GM18517 (cell line): Measurements from ENCODE around the gene TOP2A.

Experiments used
- ATAC-seq: cut with Tn5 transposase; IDR thresholded peaks from one replicate; pipeline ENCODE4 v1.9.1; 2021; ENCODE audit warnings: mild to moderate bottlenecking, moderate library complexity; ENCODE audit not compliant: unreplicated experiment

TOP2A gene

GRCh38 chr17:40452921-40453378 lies 35.3 kb upstream of the TOP2A start:
- no peak for ATAC-seq

- ATAC-seq = no peak
Observed at GRCh38 chr17:40452216-40452787, 34.6 kb upstream of the TOP2A start.

GRCh38 chr17:40451420-40451819 lies 33.7 kb upstream of the TOP2A start:
- ATAC-seq = no peak

GRCh38 chr17:40450175-40450574 lies 32.5 kb upstream of the TOP2A start:
- no peak for ATAC-seq

- ATAC-seq = no peak
Observed at GRCh38 chr17:40448639-40449261, 31.1 kb upstream of the TOP2A start.

GRCh38 chr17:40448213-40448638 lies 30.5 kb upstream of the TOP2A start:
- no peak for ATAC-seq

- no peak for ATAC-seq
Observed at GRCh38 chr17:40447806-40448205, 30.1 kb upstream of the TOP2A start.

GRCh38 chr17:40447148-40447644 lies 29.5 kb upstream of the TOP2A start:
- ATAC-seq = no peak

GRCh38 chr17:40445751-40446468 lies 28.2 kb upstream of the TOP2A start:
- no peak for ATAC-seq

- ATAC-seq = no peak
Observed at GRCh38 chr17:40443988-40444899, 26.5 kb upstream of the TOP2A start.

GRCh38 chr17:40443196-40443987 lies 25.7 kb upstream of the TOP2A start, which contains the start of gene IGFBP4:
Gene IGFBP4, plus strand, starts transcription at chr17:40443450. Its CDS starts 286 bp downstream, at chr17:40443736.
- ATAC-seq = no peak

- no peak for ATAC-seq
Observed at GRCh38 chr17:40442392-40443195, 24.9 kb upstream of the TOP2A start.

- ATAC-seq = no peak
Observed at GRCh38 chr17:40440166-40440565, 22.5 kb upstream of the TOP2A start.

GRCh38 chr17:40437095-40437732 lies 19.5 kb upstream of the TOP2A start:
- ATAC-seq = no peak

GRCh38 chr17:40436636-40437035 lies 18.9 kb upstream of the TOP2A start:
- no peak for ATAC-seq

GRCh38 chr17:40433551-40434415 lies 16.1 kb upstream of the TOP2A start:
- no peak for ATAC-seq

- ATAC-seq = no peak
Observed at GRCh38 chr17:40432864-40433528, 15.3 kb upstream of the TOP2A start.
